ENCODE results near the gene DPP7.
A peak's percentile ranks its signal among the peaks of the same experiment; 100 is the strongest.

DPP7 gene

GRCh38 chr9:137117269-137117731, 2.8 kb upstream of the DPP7 start:
- Histone ChIP-seq H3K27ac (no peak overlapping the region), H3K36me3 (peaks cover 3% of the 10 kb centered on the region; the same call in 1 of the 2 replicates), H3K27me3 (ENCODE audit: insufficient read depth, low read depth, severe bottlenecking) (no peaks in the 10 kb centered on the region), H3K9me3 (ENCODE audit: severe bottlenecking) (no peaks in the 10 kb centered on the region), H3K4me3 (ENCODE audit: low read depth, low read length) (no peak overlapping the region)
- TF ChIP-seq CTCF (IDR thresholded peaks at IDR 0.05; ENCODE audit: low read depth, low read length), result no peak
- no peak for DNase-seq

GRCh38 chr9:137116728-137117127, 2.2 kb upstream of the DPP7 start:
- no peak overlapping the region for H3K4me3 ChIP-seq (ENCODE audit: low read depth, low read length)
- TF ChIP-seq CTCF (IDR thresholded peaks at IDR 0.05; ENCODE audit: low read depth, low read length), result no peak
- H3K27ac ChIP-seq, result peak overlapping the region; percentile 22
- H3K9me3 ChIP-seq (ENCODE audit: severe bottlenecking), result no peaks in the 10 kb centered on the region
- peaks cover 3% of the 10 kb centered on the region; the same call in 1 of the 2 replicates for H3K36me3 ChIP-seq
- no peak for DNase-seq
- H3K27me3 ChIP-seq (ENCODE audit: insufficient read depth, low read depth, severe bottlenecking), result no peaks in the 10 kb centered on the region

GRCh38 chr9:137116027-137116507, 1.5 kb upstream of the DPP7 start:
- DNase-seq, result no peak
- Histone ChIP-seq H3K9me3 (ENCODE audit: severe bottlenecking) (no peaks in the 10 kb centered on the region), H3K4me3 (ENCODE audit: low read depth, low read length) (no peak overlapping the region), H3K36me3 (peaks cover 3% of the 10 kb centered on the region; the same call in 1 of the 2 replicates), H3K27ac (peak overlapping the region; percentile 22), H3K27me3 (ENCODE audit: insufficient read depth, low read depth, severe bottlenecking) (no peaks in the 10 kb centered on the region)
- TF ChIP-seq CTCF (IDR thresholded peaks at IDR 0.05; ENCODE audit: low read depth, low read length), result no peak

- Histone ChIP-seq H3K36me3 (peaks cover 3% of the 10 kb centered on the region; the same call in 1 of the 2 replicates), H3K27me3 (ENCODE audit: insufficient read depth, low read depth, severe bottlenecking) (no peaks in the 10 kb centered on the region), H3K9me3 (ENCODE audit: severe bottlenecking) (no peaks in the 10 kb centered on the region), H3K4me3 (ENCODE audit: low read depth, low read length) (no peak overlapping the region), H3K27ac (peak overlapping the region; percentile 22; the same call in 1 of the 2 replicates)
- peak; percentile 17; the same call in 1 of the 2 replicates for TF ChIP-seq CTCF (IDR thresholded peaks at IDR 0.05; ENCODE audit: low read depth, low read length)
- no peak for DNase-seq
These were observed 977 bp upstream of the DPP7 start for GRCh38 chr9:137115394-137116026.

GRCh38 chr9:137114220-137114612, 317 bp downstream of the DPP7 start:
- H3K36me3 ChIP-seq, result peaks cover 5% of the 10 kb centered on the region
- no peaks in the 10 kb centered on the region for H3K27me3 ChIP-seq (ENCODE audit: insufficient read depth, low read depth, severe bottlenecking)
- H3K4me3 ChIP-seq (ENCODE audit: low read depth, low read length), result peak overlapping the region; percentile 34
- no peak for DNase-seq
- no peaks in the 10 kb centered on the region for H3K9me3 ChIP-seq (ENCODE audit: severe bottlenecking)
- no peak for TF ChIP-seq CTCF (IDR thresholded peaks at IDR 0.05; ENCODE audit: low read depth, low read length)
- peak overlapping the region; percentile 53; the same call in 1 of the 2 replicates for H3K27ac ChIP-seq
